ENCODE measurements around the gene MRC1.
A peak's percentile ranks its signal among the peaks of the same experiment; 100 is the strongest.

The MRC1 gene

GRCh38 chr10:17847585-17848296, 38.6 kb downstream of the MRC1 start:
- no peak for DNase-seq (ENCODE audit: low spot score)

- DNase-seq (ENCODE audit: low spot score) = no peak
Observed at GRCh38 chr10:17848646-17849045, 39.5 kb downstream of the MRC1 start.

- DNase-seq (ENCODE audit: low spot score) = no peak
Observed at GRCh38 chr10:17850501-17850900, 41.4 kb downstream of the MRC1 start.

- no peak for DNase-seq (ENCODE audit: low spot score)
Observed at GRCh38 chr10:17851611-17852010, 42.5 kb downstream of the MRC1 start.

- peak; percentile 29 for DNase-seq (ENCODE audit: low spot score)
Observed at GRCh38 chr10:17854044-17854652, 45.0 kb downstream of the MRC1 start.

- no peak for DNase-seq (ENCODE audit: low spot score)
Observed at GRCh38 chr10:17857040-17857439, 47.9 kb downstream of the MRC1 start.

- peak; percentile 16 for DNase-seq (ENCODE audit: low spot score)
Observed at GRCh38 chr10:17859492-17860156, 50.5 kb downstream of the MRC1 start.

GRCh38 chr10:17861760-17862159, 52.6 kb downstream of the MRC1 start:
- DNase-seq (ENCODE audit: low spot score) = no peak

- no peak for DNase-seq (ENCODE audit: low spot score)
Observed at GRCh38 chr10:17865351-17865750, 56.2 kb downstream of the MRC1 start.

- no peak for DNase-seq (ENCODE audit: low spot score)
Observed at GRCh38 chr10:17866346-17866745, 57.2 kb downstream of the MRC1 start.

- DNase-seq (ENCODE audit: low spot score) = no peak
Observed at GRCh38 chr10:17867056-17867455, 57.9 kb downstream of the MRC1 start.

GRCh38 chr10:17871036-17871435, 61.9 kb downstream of the MRC1 start:
- no peak for DNase-seq (ENCODE audit: low spot score)

GRCh38 chr10:17872191-17873091, 63.3 kb downstream of the MRC1 start:
- peak; percentile 20 for DNase-seq (ENCODE audit: low spot score)

GRCh38 chr10:17873946-17874345, 64.8 kb downstream of the MRC1 start:
- no peak for DNase-seq (ENCODE audit: low spot score)

- DNase-seq (ENCODE audit: low spot score) = no peak
Observed at GRCh38 chr10:17877121-17877520, 68.0 kb downstream of the MRC1 start.

- DNase-seq (ENCODE audit: low spot score) = no peak
Observed at GRCh38 chr10:17878896-17879295, 69.7 kb downstream of the MRC1 start.

GRCh38 chr10:17880601-17881000, 71.5 kb downstream of the MRC1 start:
- no peak for DNase-seq (ENCODE audit: low spot score)

- DNase-seq (ENCODE audit: low spot score) = no peak
Observed at GRCh38 chr10:17882557-17882956, 73.4 kb downstream of the MRC1 start.

GRCh38 chr10:17883621-17884020, 74.5 kb downstream of the MRC1 start:
- no peak for DNase-seq (ENCODE audit: low spot score)

- no peak for DNase-seq (ENCODE audit: low spot score)
Observed at GRCh38 chr10:17888189-17888588, 79.0 kb downstream of the MRC1 start.

- no peak for DNase-seq (ENCODE audit: low spot score)
Observed at GRCh38 chr10:17891435-17891834, 82.3 kb downstream of the MRC1 start.

GRCh38 chr10:17904564-17904963, 95.4 kb downstream of the MRC1 start:
- no peak for DNase-seq (ENCODE audit: low spot score)
